Stimulated activated CD4-positive, alpha-beta T cell treated with anti-CD3 and anti-CD28 coated beads, Interleukin-2, amount 100 ng/mL, for 48 hours (primary cell): ENCODE data around the gene NOS3.

Experiments used
- DNase-seq, 2 donors: peaks; one replicate each; pipeline ENCODE4 v3.0.0-alpha.2; 2020

The NOS3 gene

DNA sequence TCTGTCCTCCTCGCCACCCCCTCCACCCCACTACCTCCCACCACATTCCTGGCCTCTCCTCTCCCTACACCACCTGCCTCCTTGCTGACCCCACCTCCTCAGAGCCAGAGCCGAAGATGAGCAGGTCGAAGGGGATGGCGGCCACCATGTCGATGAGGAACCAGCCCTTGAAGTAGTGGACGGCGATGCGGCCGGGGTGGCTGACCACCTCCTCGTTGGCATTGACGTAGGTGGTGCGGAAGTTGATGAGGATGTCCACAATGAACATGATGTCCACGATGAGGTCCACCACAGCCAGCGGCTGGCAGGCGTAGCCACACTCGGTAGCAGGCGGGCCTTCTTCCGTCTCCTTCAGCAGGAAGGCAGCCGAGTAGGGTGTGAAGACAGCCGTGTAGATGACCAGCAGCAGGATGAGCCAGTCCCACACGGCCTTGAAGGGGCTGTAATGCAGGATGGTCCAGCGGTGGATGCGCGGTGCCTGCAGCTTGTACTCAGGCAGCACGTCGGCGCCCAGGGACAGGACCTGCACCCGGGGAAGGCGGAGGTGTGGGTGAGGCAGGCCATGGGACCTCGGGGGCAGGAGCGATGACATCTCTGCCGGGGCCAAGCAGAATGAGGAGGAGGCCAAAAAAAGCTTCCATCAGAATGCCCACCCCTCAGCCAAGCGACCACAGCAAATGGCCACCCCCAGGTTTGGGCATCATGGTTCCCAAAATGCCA, 38.3 kb upstream of the NOS3 start:
- DNase-seq = no peak

DNA sequence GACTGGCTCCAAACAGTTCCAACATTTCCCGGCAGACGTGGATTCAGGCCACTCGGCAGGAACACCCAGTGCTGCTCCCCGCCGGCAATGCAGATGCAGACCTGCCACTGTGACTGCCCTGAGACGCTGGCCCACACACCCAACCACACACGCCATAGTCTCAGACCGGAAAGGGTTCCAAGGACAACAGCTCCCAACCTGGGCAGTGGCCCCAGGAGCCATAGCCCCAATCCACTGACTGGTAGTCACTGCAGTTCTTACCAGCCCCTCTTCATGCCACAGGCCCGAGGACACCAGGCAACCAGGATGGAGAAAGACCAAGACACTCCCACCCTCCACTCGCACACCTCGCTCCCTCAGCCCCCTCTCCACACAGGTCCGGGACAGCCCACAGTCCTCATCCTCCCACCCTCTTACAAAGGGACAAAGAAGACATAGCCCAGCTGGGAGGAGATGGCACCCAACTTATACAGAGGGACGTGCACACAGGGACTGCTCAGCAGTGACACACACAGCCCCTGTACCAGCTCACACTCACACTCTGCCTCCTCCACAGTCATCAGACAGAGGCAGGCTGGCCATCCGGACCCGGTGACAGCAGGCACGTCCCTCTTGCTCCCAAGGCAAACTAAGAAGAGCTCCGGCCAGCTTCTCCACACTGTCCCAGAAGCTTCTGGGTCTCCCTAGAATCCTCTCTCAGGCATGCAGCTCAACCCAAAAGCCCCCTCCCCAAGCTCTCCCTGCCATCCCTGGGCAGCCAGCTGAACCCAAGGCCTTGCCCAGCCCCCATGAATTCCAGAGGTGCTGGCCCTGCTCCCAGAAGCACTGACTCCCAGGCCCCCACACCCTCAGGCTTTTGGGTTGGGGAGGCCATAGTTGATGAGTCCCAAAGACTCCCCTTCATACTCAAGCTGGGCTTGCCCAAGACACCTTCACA, 37.5 kb upstream of the NOS3 start:
- no peak for DNase-seq

- no peak for DNase-seq
These were observed 36.4 kb upstream of the NOS3 start for GRCh38 chr7:150954201-150954985.

DNA sequence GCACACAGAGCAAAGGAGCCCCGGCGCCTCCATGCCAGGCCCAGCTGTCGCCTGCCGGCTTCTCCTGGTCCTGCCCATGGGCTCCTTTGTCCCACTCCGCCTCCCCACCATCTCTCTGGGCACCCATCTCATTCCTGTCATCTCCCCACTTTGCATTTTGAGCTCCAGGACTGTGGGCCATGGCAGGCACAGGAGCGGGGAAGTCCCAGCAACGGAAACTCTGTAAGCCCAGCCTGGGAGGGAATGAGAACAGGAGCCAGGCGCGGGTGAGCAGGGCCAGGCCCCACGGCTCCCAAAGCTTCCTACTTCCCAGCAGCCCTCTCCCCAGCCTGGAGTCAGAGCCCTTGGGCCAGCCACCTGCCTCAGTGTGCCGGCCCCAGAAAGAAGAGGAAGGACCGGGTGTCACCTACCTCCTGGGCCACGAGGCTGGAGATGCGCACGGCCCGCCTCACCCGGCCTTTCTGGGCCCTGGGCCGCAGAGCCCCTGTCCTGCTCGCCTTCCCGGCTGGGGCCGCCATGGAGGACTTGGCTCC, 35.8 kb upstream of the NOS3 start:
- no peak for DNase-seq

DNA sequence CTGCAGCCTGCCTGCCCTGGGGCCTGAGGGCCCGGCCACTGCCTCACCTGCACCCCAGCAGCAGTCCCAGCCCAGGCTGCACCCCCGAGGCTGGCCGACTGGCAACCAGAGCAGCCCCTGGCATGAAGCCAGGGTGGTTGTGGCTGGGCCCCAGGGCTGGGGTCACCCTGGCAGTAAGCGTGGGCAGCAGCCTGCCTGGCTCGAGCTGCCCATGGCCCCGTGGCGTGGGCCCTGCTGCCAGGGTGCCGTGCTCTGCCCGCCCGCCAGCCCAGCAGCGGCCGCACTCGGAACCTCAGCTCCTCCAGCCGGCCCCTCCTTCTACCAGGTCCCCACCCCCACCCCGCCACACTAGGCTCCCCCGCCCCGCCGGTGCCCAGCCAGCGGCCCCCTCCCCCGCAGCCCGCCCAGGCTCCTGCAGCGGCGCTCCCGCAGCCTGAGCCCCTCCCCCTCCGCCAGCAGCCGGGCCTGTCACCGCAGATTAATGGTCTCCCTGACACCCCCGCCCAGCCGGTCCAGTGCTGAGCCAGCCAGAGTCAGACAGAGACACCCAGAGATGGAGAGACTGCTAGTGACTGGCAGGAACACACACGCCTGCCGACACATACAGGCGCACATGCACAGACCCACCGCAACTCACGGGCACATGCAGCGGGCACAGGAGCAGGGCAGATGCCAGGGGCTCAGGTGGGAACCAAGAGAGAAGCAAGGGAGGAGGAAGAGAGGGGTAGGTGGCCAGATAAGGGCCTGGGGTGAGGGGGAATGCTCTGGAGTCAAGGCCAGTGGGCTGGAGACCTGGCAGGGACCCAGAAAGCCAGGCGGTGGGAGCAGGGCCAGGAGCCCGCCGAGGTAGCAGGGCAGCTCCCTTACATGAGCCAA, 35.1 kb upstream of the NOS3 start:
- no peak for DNase-seq

DNA sequence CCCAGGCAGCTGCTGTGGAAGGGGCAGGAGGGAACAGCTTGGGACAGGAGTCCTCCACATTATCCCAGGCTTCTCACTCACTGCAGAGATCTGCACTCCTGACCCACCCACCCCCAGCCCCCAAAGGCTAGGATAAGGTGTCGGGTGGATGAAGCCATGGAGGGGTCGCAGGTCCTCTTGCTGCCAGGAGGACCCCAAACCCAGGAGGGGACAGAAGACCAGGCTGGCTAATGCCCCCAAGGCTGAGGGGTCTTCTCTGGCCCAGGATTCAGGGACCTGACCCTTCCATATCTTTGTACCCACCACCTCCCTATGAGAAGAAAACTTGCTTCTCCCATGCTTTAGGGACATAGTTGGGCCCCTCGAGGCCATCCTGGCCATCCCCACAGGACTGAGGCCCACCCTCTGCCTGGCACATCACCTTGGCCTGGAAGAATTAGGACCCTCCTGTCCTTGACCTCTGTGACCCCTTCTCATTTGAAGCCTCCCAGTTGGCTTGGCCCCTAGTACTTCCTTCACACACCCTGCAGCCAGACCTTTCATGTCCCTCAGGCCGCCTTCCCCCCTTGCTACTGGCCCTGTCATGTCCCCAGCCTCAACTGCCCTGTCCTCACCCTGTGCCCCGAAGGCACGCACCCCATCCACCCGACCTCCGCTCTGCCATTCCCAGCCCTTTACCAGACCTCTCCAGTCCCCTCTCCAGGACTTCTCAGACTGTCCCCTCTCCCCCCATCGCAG, 34.3 kb upstream of the NOS3 start:
- DNase-seq = no peak

GRCh38 chr7:150957133-150958020, 33.4 kb upstream of the NOS3 start:
- DNase-seq = no peak

DNA sequence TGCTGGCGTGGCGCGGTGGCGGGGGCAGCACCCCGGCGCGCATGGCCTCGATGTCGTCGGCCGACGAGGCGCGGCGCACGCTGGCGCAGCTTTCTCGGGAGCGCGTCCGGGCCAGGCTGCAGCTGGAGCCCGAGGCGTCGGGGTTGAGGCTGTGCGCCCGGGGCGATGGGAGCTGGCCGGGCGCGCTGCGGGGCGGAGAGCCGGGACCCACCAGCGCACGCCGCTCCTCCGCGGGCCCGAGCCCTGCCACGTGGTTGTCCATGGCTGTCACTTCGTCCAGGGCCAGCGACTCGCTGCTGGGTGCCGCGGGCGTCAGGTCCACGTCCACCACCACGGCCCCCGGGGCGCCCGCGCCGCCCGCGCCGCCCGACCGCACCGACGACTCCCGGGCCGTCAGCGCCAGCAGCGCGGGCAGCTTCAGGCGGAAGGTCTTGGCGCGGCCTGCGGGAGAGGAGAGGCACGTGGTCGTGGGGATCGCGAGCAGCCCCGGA, 32.7 kb upstream of the NOS3 start:
- DNase-seq = no peak

DNA sequence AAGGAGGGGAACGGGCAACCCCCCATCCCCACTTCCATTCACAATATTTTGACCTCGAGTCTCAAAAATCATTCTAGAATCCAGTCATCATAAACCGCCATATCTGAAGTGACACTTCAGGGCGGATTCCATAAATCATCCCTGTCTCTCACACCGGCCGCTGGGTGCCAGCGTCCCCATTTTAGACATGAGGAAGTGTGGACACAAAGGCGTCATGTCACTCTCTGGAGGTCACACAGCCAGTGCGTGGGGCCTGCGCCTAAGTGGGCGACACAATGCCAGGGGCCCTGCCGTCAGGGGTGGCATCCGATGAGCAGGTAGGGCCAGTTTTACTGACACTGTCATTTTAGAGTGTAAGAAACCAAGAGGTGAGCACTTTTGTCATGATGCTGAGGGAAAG, 32.2 kb upstream of the NOS3 start:
- DNase-seq = no peak

DNA sequence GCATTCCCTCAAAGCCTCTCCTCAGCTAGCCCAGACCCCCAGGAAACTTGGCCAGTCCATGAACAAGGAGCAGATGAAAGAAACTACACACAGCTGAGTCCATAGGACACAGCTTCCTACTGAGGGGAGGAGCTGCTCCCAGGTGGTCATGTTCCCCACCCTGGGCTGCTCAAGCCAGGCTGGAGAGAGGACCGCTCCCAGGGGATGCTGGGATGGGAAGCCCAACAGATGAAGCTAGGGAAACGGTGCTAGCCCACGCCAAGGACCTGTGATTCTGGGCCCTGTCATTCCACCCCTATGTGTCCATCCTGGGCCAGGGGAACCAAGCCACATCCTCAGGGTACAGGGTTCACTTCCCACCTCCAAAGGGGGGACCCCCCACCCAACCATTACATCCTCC, 31.7 kb upstream of the NOS3 start:
- no peak for DNase-seq

DNA sequence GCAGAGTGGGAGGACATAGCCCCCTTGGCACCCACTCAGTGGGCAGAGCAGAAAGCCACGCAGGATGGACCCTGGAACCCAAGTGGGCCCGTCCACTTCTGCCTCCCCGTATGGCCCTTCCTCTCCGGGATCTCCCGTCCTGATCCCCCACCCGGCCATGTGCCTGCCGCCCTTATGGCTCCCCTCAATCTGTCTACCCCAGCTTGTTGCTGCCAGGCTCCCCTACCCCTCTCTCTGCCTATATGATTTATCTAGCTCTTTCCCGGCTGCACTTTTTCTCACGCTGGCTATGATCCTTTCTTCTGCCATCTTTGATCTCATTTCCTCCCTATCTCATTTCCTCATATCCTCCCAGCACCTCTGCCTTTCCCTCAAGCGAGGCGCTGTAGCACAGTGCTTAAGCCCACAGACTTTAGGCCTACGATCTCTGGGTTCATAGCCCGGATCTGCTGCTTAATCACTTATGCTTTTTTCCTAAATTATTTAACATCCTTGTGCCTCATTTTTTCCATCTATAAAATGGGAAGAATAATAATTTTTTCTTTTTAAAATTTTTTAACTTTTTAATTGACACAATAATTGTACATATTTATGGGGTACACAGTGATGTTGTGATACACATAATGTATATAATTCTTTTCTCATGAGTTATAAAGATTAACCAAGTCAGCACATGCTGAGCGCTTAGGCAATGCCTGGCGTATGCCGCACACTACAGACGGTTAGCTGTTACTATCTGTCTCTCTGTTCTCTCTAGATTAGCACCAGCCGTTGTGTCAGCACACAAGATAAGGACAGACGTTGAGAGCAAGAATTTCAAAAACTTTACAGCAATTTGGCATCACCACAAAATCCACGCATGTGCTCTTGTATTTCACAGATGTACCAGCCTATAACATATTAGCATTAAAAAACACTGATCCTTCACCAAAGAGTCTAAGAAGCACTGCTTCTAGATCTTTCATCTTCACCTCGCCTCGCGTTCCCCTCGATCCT, 30.8 kb upstream of the NOS3 start:
- DNase-seq = no peak

GRCh38 chr7:150961510-150962289, 29.1 kb upstream of the NOS3 start:
- no peak for DNase-seq

GRCh38 chr7:150962290-150962552, 28.6 kb upstream of the NOS3 start:
- no peak for DNase-seq

DNA sequence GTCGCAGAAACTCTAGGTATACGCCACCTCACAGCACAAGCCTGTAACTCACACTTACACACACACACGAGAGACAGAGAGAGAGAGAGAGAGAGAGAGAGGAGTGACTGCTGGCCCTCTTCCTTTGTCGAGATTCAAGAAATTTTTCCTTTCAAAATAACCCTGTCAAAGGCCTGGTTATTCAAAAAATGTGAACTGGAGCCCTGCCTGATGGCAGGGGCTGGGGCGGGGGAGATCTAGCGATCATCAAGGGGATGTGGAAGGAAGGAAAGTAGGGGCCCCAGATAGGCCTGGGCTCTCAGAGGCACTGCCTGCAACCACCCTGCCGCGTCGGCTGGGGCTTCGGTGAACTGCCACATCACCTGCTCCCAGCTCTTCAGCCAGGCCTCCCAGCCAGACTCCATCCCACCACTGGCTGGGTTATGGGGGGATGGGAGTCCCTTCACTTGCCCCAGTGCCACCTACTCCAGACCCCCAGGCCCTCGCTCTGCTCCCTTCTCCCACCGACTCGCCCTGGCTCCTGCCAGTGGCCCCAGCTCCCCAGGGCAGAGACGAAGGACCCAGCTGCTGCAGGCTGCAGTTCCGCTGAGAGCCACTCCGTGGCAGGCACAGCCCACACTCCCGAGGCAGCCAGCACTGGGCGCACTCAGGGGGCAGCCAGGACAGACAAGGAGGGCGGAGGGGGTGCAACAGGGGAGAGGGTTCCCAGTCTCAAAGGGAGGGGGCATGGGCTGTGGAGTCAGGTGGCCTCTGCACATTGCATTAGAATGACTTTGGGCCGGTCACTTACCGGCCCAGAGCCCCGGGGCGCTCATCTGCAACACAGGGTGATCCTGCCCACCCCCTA, 28.0 kb upstream of the NOS3 start:
- DNase-seq = peak; percentile 47 to 53

- no peak for DNase-seq
These were observed 26.9 kb upstream of the NOS3 start for GRCh38 chr7:150963707-150964559.

- no peak for DNase-seq
These were observed 26.2 kb upstream of the NOS3 start for GRCh38 chr7:150964593-150965111.
